Type B pancreatic cell (in vitro differentiated cells): ENCODE results near the gene PACRG. TPM values are rescaled to one million over a fixed set of nuclear protein-coding genes. Genes with fewer than 3 reads are reported as not detected.
"Not testable (repeated sequence)": the region's sequence is repeated elsewhere in the genome, so short reads cannot be mapped to it uniquely, and the experiment has no call there.

Experiments
- DNase-seq: peaks from one replicate; pipeline ENCODE4 v3.0.0; 2021; ENCODE audit warnings: mixed read lengths; ENCODE audit not compliant: unreplicated experiment; ENCODE audit errors: extremely low spot score
- H3K27ac Mint-ChIP-seq: 2 replicates; pipeline ENCODE4 v1.8.0; 2021; ENCODE audit warnings: mild to moderate bottlenecking, mixed read lengths
- H3K27me3 Mint-ChIP-seq: 2 replicates; pipeline ENCODE4 v1.8.0; 2021; ENCODE audit warnings: mixed read lengths
- H3K36me3 Mint-ChIP-seq: 2 replicates; pipeline ENCODE4 v1.8.0; 2021; ENCODE audit warnings: mixed read lengths
- H3K4me1 Mint-ChIP-seq: one replicate; pipeline ENCODE4 v1.8.0; 2021; ENCODE audit warnings: mixed read lengths; ENCODE audit not compliant: unreplicated experiment
- H3K4me3 Mint-ChIP-seq: 2 replicates; pipeline ENCODE4 v1.8.0; 2021; ENCODE audit warnings: mild to moderate bottlenecking, mixed read lengths
- H3K9me3 Mint-ChIP-seq: 2 replicates; pipeline ENCODE4 v1.8.0; 2021; ENCODE audit warnings: mixed read lengths
- CTCF ChIP-seq: fragments of 200-600 bp; sonication (generic); conservative IDR thresholded peaks from 2 replicates; pipeline ENCODE4 v1.5.0; 2021; ENCODE audit warnings: antibody characterized with exemption, mild to moderate bottlenecking
- total RNA-seq: library from RNA; stranded (reverse); gene quantifications from 2 replicates; pipeline ENCODE4 v1.2.1, GENCODE V29; 2021; ENCODE audit warnings: low replicate concordance

PACRG gene
- total RNA-seq, 1 donor from 2014 or later = 5.6 TPM

- no peaks in the 10 kb centered on the region for H3K9me3 Mint-ChIP-seq
- H3K36me3 Mint-ChIP-seq = no peaks in the 10 kb centered on the region
- H3K27ac Mint-ChIP-seq = no peak overlapping the region
Observed at GRCh38 chr6:162974685-162975084, 246.9 kb downstream of the PACRG start.

GRCh38 chr6:162976141-162976540, 248.4 kb downstream of the PACRG start:
- Mint-ChIP-seq H3K4me3 (no peak overlapping the region), H3K27ac (no peak overlapping the region), H3K36me3 (no peaks in the 10 kb centered on the region), H3K27me3 (no peaks in the 10 kb centered on the region), H3K4me1 (peaks cover 9% of the 10 kb centered on the region), H3K9me3 (no peaks in the 10 kb centered on the region)
- no peak for DNase-seq
- no peak for TF ChIP-seq CTCF

More at GRCh38 chr6:162974685-162975084, 246.9 kb downstream of the PACRG start:
- H3K27me3 Mint-ChIP-seq = no peaks in the 10 kb centered on the region
- peaks cover 9% of the 10 kb centered on the region for H3K4me1 Mint-ChIP-seq
- no peak overlapping the region for H3K4me3 Mint-ChIP-seq
- no peak for TF ChIP-seq CTCF
- no peak for DNase-seq

- not testable (repeated sequence) for H3K4me1 Mint-ChIP-seq, H3K27me3 Mint-ChIP-seq, DNase-seq, H3K4me3 Mint-ChIP-seq, H3K27ac Mint-ChIP-seq, H3K36me3 Mint-ChIP-seq
- peaks cover 15% of the 10 kb centered on the region for H3K9me3 Mint-ChIP-seq
Observed at GRCh38 chr6:162983234-162983633, 255.5 kb downstream of the PACRG start.

GRCh38 chr6:162998777-162999176, 271.0 kb downstream of the PACRG start:
- TF ChIP-seq CTCF = no peak
- Mint-ChIP-seq H3K4me1 (no peaks in the 10 kb centered on the region), H3K4me3 (no peak overlapping the region)

GRCh38 chr6:162999575-163000285, 272.0 kb downstream of the PACRG start:
- no peak for TF ChIP-seq CTCF
- Mint-ChIP-seq H3K27me3 (no peaks in the 10 kb centered on the region), H3K27ac (no peak overlapping the region), H3K4me3 (no peak overlapping the region), H3K9me3 (peaks cover 4% of the 10 kb centered on the region), H3K4me1 (no peaks in the 10 kb centered on the region), H3K36me3 (no peaks in the 10 kb centered on the region)
- no peak for DNase-seq

More at GRCh38 chr6:162998777-162999176, 271.0 kb downstream of the PACRG start:
- no peak for DNase-seq
- Mint-ChIP-seq H3K27me3 (no peaks in the 10 kb centered on the region), H3K27ac (no peak overlapping the region), H3K36me3 (no peaks in the 10 kb centered on the region), H3K9me3 (peaks cover 4% of the 10 kb centered on the region)

- Mint-ChIP-seq H3K27ac (no peak overlapping the region), H3K4me3 (no peak overlapping the region), H3K4me1 (no peaks in the 10 kb centered on the region), H3K9me3 (no peaks in the 10 kb centered on the region), H3K36me3 (no peaks in the 10 kb centered on the region), H3K27me3 (no peaks in the 10 kb centered on the region)
- TF ChIP-seq CTCF = no peak
- DNase-seq = no peak
Observed at GRCh38 chr6:163001330-163001729, 273.6 kb downstream of the PACRG start.
